Activated naive CD8-positive, alpha-beta T cell treated with anti-CD3 and anti-CD28 coated beads, Interleukin-2, amount 50 U/mL, for 16 hours (primary cell): Measurements from ENCODE around the gene CBFA2T3.
"Not testable (repeated sequence)": the region's sequence is repeated elsewhere in the genome, so short reads cannot be mapped to it uniquely, and the experiment has no call there.

Source experiments
- DNase-seq: peaks from one replicate; pipeline ENCODE4 v3.0.0-alpha.2; 2020; ENCODE audit warnings: low read depth, low spot score

CBFA2T3 gene

DNA sequence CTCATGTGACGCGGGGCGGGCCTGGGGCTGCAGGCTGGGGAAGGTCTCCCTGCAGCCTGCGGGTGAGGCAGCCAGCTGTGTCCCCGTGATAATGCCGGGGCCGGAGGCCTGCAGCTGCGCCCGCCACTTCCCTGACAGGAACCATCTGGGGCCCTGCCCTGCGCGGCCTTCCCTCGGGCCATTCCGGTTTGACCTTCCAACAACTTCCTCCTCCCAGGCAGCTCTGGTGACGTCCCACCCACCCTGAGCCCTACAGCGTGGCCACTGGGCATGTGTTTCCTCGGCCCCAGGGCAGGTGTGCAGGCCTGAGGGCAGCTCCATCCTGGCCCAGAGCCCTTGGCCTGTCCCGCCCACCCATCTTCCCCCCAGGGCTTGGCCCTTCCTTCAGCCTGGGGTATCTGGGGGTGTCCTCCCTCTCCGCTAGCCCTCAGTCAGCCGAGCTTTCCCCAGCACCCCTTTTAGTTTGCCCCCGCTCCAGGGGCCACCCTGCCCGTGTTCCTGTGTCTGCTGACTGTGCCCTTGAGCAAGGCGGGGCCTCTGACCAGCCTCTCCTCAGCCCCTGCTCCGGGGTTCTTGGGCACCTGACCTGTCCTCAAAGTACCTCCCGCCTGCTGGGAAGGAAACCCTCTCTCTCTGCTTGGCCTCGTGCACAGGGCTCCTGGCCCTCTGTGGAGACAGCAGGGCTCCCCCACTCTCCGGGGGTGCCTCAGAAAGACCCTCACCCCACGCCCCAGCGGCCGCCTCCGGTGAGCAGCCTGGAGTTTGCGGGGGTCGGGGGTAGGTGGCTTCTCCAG is at the start of gene CBFA2T3:
Gene CBFA2T3 (minus strand): TSS at position 190 of the 794 bp plus-strand sequence. CDS start 400 bp downstream, outside the sequence.
- DNase-seq: no peak

DNA sequence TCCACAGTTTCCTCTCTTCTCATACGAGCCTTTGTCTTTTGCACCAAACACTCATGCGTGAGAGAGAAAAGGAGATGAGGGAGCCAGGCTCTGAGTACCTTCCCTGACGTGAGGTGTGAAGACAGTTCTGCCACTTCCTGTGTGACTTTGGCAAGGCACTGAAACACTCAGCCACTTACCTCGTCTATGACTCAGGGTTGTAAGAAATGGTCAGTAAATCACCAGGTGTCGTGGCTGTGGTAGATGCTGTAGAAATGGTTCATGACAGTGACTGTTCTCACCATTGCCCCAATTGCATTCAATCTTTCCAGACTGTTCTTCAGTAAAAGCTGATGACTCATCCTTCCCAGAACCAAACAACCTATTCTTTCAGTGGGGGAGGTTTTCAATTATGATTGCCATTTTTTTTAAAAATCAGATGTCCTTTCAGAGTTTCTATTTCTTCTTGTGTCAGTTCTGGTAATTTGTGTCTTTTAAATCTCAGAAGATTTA is 49.2 kb upstream of the CBFA2T3 start:
- DNase-seq: peak; percentile 11

DNA sequence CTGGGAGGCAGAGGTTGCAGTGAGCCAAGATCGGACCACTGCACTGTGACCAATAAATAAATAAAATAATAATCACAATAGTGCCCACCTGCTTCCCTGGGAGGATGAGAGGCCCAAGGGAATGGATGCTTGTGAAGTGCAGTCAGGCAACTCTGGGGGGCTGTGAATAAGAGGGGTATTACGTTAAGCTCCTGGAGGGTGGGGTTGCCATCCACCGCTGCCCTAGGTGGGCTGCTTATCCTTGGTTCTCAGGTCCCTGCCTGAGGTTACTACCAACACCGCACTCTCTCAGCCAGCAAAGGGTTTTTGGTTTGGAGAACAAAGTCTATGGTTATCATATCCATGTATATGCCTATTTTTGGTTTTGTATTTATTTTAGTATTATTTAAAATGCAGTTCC is 48.6 kb upstream of the CBFA2T3 start:
- DNase-seq: no peak

DNA sequence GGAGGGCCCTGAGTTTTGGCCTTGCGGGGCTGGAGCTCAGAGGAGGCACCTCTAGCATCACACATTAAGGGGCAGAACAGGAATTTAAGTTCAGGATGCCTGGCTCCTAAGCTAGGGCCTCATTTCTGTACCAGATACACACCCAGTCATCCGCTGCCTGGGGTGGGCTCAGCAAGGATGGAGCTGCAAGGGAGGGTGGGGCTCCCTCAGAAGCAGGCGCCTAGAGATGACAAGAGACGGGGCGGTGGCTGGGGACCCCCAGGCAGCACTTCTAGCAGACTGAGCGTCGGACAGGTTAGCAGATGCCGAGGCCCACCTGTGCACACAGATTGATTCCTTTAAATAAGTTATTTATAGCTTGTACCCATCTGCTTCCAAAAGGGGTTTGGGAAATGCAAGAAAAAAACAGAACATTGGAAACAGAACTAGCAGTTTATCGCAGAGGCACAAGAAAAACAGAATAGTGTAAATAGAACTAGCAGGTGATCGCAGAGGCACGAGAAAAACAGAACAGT is 47.6 kb upstream of the CBFA2T3 start:
- DNase-seq: no peak

DNA sequence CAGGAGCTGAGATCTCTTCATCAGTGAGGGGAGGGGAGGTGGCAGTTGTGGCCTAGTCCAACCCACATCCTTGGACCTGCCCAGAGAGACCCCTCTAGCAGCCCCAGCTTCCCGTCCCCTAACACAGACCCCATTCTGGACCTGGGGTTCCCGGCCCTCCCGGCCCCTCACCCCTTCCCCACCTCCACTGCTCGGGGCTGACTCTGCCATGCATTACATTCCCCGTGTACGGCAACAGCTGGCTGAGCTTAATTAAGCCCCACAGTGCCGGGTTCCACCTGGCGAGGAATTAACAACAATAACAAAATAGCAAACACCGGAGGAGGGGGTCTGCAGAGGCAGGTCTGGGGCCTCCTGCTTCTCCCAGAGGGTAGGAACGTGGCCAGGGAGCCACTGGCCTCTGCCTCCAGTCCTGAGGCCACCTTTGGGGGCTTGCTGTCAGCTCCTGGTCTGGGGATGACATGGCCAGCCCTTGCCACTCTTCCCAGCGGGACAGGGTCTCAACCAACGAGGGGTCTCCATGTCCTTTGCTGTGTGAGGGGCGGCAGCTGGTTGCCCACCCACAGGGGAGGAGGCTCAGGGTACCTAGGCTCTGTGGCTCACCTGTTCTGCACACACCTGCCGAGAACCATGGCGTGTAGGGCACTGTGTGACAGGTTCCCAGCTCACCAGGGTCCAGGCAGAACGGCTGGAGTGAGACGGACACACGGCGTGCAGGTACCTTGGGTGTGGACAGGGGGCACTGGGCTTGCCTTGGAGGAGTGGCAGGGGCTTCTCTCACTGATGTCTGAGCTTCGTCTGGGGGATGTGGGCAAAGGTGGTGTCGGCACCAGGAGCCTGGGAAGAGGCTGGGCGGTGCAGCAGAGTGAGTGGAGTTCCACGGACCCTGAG is 46.9 kb upstream of the CBFA2T3 start:
- no peak for DNase-seq

DNA sequence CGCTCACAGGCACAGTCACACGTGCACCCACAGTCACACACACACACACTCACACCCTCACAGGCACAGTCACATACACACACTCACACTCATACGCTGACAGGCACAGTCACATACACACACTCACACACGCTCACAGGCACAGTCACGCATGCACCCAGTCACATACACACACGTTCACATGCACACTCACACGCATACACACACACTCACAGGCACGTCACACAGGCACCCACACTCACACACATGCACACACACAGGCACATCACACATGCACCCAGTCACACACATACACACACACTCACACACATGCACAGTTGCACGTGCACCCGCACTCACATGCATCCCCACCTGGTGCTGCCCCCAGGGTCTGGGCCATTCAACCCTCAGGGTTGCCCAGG is 46.1 kb upstream of the CBFA2T3 start:
- DNase-seq: no peak

DNA sequence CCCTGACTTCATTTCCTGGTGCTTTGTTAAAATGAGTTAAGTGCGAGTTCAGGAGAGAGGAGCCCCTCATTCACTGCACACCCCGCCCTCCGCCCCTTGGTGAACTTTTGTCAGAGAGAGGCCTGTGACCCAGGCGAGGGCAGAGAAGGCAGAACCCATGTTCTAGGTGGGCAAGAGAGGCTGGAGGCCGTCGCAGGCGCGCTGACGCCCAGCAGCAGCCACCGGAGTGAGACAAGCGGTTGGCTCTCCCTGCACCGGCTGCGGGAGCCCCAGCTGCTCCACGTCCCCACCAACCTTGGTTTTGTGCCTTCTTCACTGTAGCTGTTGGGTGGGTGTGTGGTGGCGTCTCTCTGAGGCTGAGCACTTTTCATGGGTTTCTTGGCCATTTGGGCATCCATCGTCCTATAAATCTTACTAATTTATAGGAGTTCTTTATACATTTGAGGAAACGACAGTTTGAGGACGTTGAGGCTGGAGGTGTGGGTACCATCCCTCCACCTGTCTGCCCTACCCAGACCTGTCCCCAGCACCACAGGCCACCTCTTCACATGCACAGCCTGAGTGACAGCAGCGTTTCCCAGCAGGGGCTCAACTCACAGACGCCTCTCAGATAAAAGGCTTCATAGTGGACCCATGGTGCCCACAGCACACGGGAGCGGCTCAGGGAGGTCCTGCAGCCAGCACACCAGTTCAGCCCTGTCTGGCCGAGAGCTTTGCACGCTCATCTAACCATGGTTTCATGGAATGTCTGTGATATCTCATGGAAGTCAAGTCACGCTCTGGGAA is 45.2 kb upstream of the CBFA2T3 start:
- no peak for DNase-seq

DNA sequence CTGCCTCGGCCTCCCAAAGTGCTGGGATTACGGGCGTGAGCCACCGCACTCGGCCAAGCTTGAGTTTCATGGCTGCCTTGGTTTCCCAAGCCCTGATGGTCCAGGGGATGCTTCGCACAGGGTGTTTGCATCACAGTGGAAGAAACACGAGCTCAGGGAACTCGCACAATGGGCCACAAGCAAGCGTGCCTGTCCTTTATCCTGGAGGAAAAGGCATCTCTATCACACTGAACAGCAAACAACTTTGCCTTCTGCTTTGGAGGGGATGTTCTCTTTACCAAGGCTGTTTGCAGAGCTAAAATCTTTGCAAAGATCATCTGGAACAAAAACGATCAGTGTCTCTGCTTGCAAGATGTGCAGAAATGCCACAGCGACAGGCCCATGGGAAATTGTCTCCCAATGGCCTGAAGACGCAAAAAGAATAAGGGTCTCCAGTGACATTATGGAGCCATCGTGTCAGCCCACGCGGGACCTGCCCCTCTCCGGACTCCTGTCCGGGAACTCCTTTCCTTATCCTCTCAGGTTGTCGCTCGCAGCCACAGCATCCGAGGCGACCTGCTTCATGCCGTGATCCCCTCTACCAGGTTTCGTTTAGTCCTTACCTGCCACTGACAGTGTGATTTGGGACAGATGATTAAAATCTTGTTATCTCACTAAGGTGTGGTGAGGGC is 44.1 kb upstream of the CBFA2T3 start:
- DNase-seq: no peak

DNA sequence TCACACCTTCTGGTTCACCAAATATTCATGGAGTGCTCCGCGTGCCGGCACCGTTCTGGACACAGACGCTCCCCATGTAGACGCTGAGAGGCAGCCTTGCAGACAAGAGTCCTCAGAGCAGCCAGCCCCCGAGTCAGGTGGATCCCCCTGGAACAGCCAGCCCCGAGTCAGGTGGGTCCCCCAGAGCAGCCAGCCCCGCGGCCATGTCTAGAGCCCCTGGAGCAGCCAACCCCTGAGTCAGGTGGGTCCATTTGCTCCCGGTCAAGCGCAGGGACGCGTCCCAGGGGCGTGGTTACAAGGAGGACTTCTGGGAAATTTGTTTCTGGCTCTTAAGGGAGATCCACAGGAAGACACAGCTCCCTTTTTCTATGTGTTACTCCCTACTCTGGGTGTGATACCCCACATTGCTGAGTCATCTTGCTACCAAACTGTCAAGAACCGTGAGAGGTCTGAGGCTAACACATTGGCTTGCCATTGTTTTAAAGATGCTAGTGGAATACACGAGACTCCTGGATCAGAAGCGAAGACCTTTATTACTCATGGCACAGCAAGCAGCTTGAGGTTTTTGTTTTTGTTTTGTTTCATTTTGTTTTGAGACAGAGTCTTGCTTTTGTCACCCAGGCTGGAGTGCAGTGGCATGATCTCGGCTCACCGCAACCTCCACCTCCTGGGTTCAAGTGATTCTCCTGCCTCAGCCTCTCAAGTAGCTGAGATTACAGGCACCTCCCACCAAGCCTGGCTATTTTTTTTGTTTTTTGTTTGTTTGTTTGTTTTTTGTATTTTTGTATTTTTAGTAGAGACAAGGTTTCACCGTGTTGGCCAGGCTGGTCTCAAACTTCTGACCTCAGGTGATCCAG is 43.3 kb upstream of the CBFA2T3 start:
- DNase-seq: no peak

DNA sequence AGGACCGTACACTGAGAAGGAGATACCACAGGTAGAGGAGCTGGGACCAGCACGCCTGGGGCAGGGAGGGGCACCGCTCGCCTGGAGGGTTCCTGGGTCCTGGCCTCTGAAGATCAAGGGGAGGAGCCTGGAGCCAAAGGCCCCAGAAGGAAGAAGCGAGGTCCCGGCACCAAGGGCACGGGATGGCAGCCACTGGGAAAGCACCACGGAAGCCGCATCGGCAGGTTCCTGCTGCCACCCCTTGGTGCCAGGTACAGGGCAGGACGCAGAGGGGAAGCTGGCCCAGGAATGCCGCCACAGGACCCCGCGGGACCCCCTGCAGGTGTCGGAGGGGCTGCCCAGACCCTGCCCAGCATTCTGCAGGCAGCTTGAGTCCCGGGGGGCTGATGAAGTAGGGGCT is 42.5 kb upstream of the CBFA2T3 start:
- DNase-seq: no peak

DNA sequence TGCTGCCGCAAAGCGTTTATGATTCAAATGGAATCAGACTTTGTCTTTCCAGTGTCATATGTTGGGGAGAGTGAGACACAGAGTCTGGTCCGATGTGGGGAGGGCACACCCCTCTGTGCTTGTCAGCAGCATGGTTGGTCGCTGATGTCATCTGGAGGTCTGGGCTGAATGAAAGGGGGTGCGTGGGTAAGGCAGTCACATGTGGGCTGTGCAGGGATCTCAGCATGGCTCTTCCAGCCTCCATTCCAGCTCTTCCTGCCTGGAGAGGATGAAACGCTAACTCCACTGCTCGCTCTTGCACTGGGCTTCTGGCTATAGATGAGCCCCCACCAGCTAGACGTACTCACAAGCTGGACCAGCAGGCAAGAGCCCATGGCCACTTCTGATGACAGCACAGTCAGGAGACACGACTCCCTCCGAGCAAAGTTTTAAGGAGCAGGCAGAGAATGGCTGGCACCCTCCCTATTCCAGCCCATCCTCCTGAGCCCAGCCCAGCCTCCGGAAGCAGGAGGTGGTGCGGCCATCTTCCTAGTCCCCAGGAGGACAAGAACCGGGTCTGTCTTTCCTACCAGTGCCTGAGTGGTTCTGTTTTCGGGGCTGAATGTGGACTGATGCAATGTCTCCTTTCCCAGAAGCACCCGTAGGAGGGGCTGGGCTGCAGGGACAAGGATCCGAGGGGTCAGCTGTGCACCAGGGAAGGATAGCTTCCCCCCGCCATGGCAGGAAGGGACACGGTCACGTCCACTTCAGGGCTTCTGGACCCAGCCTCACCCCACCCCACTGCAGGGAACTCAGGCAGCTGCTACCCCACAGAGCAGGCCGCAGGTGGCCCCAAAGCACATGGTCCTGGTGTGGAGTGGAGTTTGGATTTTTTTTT is 41.5 kb upstream of the CBFA2T3 start:
- no peak for DNase-seq

DNA sequence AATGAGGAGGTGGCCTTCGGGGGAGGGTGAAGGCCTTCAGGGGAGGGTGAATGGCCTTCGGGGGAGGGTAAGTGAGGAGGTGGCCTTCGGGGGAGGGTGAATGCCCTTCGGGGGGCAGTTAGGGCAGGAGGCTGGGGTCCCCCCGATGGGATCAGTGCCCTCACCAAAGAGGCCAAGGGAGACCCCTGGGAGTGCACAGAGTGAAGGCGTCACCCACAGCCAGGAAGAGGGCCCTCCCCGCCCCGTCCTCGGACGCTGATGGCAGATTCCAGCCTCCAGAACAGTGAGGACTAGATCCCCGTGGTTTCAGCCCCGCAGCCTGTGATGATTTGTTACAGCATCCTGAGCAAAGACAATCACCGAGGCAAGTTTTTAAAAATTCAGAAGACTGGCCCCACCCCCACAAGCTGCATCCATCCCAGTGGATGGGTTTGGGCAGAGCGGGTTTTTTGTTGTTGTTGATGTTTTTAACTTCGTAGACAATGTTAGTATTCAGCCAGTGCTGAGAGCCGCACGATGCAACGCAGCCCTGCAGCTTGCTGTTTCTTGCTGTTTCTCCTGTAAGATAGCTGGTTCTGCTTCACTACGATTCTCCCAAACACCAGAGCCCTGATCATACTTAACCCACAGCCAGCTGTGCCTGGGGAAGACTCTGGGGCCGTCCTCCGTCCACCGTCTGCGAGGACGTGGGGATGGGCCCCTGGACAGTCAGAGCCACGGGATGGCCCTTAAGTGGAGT is 40.7 kb upstream of the CBFA2T3 start:
- DNase-seq: no peak

DNA sequence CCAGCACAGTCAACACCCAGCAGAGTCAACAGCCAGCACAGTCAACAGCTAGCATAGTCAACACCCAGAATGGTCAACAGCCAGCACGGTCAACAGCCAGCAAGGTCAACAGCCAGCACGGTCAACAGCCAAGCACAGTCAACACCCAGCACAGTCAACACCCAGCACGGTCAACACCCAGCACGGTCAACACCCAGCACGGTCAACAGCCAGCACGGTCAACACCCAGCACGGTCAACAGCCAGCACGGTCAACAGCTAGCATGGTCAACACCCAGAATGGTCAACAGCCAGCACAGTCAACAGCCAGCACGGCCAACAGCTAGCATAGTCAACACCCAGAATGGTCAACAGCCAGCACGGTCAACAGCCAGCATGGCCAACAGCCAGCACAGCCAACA is 39.6 kb upstream of the CBFA2T3 start:
- not testable (repeated sequence) for DNase-seq

DNA sequence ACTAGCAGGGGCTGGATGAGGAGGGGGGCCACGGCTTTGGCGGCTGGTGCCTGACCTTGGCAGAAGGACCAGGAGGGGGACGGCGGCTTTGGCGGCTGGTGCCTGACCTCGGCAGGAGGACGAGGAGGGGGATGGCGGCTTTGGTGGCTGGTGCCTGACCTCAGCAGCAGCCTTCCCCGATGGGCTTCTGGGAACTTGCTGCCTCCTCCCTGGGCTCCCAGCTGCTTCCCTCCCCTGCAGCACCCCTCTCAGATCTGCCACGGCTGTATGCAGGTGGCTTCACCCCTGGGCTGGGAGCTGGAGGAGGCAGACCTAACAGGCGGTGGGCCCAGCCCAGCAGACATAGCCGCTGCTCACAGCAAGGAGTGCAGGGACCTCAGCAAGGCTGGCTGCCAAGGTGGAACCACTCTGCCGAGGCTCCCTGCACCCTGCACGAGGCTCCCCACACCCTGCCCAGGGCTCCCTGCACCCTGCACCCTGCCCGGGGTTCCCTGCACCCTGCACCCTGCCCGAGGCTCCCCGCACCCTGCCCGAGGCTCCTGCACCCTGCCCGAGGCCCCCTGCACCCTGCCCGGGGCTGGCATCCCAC is 38.4 kb upstream of the CBFA2T3 start:
- DNase-seq: no peak

DNA sequence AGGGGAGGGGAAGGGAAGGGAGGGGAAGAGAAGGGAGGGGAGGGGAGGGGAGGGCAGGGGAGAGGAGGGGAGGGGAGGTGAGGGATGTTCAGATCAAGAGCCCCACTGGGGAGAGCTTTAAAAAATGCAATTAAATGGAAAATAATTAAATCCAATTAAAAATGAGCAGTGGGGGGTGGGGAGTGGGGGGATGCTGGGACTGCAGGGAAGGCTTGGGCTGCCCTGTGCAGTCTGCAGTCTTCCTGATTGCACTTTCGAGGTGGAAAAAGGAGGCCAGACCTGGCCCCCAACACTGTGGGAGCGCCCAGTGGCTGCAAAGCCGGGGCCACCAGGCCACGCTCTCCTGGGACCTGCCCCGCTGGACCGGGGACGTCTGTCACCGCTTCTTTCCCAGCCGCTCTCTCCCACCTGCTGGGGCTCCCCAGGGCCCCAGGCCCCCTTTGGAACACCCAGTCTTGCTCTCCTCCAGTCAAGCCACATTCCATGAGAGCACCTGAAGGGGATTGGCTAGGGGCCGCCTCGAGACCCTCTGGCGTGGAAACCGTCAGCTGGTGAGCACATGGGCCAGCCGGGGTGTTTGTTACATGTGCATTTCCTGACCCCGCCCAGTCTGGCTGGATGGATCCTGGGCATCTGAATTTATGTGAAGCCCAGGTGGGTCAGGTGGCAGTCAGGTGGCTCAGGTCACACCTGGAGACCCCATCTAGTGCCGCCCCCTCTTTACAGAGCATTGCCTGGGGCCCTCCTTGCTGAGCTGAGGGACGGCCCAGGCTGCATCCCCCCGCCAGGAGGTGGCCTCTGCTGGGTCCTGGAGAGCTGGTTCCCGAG is 37.6 kb upstream of the CBFA2T3 start:
- DNase-seq: no peak

DNA sequence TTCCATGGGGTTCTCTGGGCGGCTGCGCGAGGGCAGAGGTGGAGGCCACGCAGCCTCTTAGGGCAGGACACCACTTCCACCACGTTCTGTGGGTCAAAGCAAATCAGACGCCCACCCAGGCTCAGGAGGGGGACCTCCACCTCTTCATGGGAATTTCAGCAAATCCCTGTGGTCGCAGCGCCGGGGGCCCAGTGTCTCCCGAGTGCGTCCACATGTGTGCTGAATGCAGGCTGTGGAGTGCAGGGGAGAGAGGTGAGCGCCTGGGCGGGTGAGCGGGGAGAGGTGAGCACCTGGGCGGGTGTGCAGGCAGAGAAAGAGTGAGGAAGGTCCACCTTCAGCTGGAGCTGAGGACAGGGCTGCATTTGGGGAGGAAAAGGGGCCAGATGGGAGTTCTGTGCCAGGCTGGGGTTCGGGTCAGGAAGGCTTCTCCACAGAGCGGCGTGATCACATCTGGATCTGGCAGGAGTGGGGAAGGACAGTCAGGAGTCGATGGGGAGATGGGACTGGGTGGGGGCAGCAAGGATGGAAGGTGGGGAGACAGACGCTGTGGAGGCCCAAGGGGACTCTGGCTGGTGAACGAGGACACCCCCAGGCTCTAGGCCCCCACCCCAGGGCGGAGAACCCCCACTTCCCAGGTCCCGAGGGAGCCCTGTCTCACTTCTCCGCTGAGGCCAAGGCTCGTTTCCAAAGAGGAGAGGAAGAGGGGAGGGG is 36.8 kb upstream of the CBFA2T3 start:
- no peak for DNase-seq
